ENCODE results near the gene BCLAF1.
"Not testable (repeated sequence)": the region's sequence is repeated elsewhere in the genome, so short reads cannot be mapped to it uniquely, and the experiment has no call there.

BCLAF1 gene

DNA sequence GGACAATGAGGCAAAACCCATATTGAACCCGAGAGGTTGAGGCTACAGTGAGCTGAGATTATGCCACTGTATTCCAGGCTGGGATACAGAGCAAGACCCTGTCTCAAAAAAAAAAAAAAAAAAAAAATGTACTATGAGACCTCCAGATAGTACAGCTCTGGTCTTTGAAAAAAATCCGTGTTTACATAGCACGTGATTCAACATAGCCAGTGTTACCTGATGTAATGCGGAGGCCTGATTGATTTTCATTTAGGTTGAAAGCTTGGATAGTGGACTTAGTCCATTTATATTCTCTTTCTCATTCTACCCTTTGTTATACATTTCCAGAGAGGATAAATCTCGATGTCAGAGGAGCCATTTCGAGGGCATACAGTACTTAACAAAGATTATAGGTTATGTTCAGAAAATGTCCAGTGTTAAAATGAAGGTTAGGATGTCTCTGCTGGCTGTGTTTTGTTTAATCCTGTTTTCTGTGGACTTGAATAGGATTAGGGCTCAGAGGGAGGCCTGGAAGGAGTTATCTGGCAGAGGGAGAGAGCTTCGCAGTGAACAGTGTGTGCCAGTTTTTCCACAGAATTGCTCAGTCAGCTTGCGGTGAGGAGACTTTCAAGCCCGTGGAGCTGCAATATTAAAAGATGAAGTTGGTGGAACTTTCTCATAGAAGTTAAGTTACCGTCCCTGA is 33.9 kb upstream of the BCLAF1 start:
- H3K36me3 Mint-ChIP-seq (ENCODE audit: low read depth): no peaks in the 10 kb centered on the region
- H3K9me3 Mint-ChIP-seq: no peaks in the 10 kb centered on the region
- no peak overlapping the region for H3K4me3 Mint-ChIP-seq
- no peak overlapping the region for H3K27ac Mint-ChIP-seq
- H3K27me3 Mint-ChIP-seq (ENCODE audit: low read depth): peaks cover 10% of the 10 kb centered on the region
- no peaks in the 10 kb centered on the region for H3K4me1 Mint-ChIP-seq (ENCODE audit: low read depth)

DNA sequence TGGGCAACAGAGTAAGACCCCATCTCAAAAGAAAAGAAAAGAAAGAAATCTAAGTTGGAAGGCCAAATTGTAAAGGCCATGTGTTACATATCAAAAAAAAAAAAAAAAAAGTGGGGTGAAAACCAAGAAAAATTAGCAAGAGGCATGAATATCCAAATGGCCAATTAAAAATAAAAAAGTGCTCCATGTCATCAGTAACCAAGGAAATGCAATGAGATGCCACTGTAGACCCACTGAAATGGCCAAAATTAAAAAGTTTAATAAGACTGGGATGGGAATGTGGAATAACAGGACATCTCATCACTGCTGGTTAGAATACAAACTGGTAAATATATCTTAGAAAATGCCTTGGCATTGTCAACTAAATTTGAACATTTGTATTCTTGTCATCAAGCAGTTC is 30.1 kb upstream of the BCLAF1 start:
- peaks cover 10% of the 10 kb centered on the region for H3K27me3 Mint-ChIP-seq (ENCODE audit: low read depth)
- H3K4me1 Mint-ChIP-seq (ENCODE audit: low read depth): no peaks in the 10 kb centered on the region
- no peak overlapping the region for H3K4me3 Mint-ChIP-seq
- no peaks in the 10 kb centered on the region for H3K36me3 Mint-ChIP-seq (ENCODE audit: low read depth)
- no peaks in the 10 kb centered on the region for H3K9me3 Mint-ChIP-seq
- no peak overlapping the region for H3K27ac Mint-ChIP-seq

DNA sequence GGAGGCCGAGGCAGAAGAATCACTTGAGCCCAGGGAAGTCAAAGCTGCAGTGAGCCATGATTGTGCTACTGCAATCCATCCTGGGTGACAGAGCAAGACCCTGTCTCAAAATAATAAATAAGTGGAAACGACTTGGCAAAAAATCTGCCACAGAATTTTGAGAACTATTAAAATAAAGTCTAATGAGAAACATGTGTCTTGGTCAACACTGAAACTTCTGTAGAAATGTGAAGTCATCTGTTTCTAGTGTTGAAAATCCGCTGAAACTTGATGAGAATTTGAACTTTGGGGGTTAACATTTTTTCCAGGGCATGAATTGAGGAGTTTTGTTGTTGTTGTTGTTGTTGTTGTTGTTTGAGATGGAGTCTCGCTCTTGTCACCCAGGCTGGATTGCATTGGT is 29.0 kb upstream of the BCLAF1 start:
- Mint-ChIP-seq H3K27me3 (ENCODE audit: low read depth) (peaks cover 12% of the 10 kb centered on the region), H3K4me3 (no peak overlapping the region), H3K27ac (no peak overlapping the region), H3K4me1 (ENCODE audit: low read depth) (no peaks in the 10 kb centered on the region), H3K36me3 (ENCODE audit: low read depth) (no peaks in the 10 kb centered on the region), H3K9me3 (no peaks in the 10 kb centered on the region)

GRCh38 chr6:136317971-136318370 is 28.3 kb upstream of the BCLAF1 start:
- Mint-ChIP-seq H3K36me3 (ENCODE audit: low read depth) (no peaks in the 10 kb centered on the region), H3K27me3 (ENCODE audit: low read depth) (peaks cover 16% of the 10 kb centered on the region), H3K4me3 (no peak overlapping the region), H3K9me3 (no peaks in the 10 kb centered on the region), H3K4me1 (ENCODE audit: low read depth) (no peaks in the 10 kb centered on the region), H3K27ac (no peak overlapping the region)

GRCh38 chr6:136317021-136317694 is 27.5 kb upstream of the BCLAF1 start:
- H3K4me3 Mint-ChIP-seq: no peak overlapping the region
- H3K27ac Mint-ChIP-seq: no peak overlapping the region
- no peaks in the 10 kb centered on the region for H3K9me3 Mint-ChIP-seq
- H3K27me3 Mint-ChIP-seq (ENCODE audit: low read depth): peaks cover 17% of the 10 kb centered on the region
- H3K4me1 Mint-ChIP-seq (ENCODE audit: low read depth): no peaks in the 10 kb centered on the region
- no peaks in the 10 kb centered on the region for H3K36me3 Mint-ChIP-seq (ENCODE audit: low read depth)

GRCh38 chr6:136315594-136315993 is 25.9 kb upstream of the BCLAF1 start:
- H3K36me3 Mint-ChIP-seq (ENCODE audit: low read depth): no peaks in the 10 kb centered on the region
- peaks cover 17% of the 10 kb centered on the region for H3K27me3 Mint-ChIP-seq (ENCODE audit: low read depth)
- no peak overlapping the region for H3K4me3 Mint-ChIP-seq
- no peaks in the 10 kb centered on the region for H3K9me3 Mint-ChIP-seq
- no peaks in the 10 kb centered on the region for H3K4me1 Mint-ChIP-seq (ENCODE audit: low read depth)
- H3K27ac Mint-ChIP-seq: no peak overlapping the region

- no peaks in the 10 kb centered on the region for H3K4me1 Mint-ChIP-seq (ENCODE audit: low read depth)
- H3K36me3 Mint-ChIP-seq (ENCODE audit: low read depth): no peaks in the 10 kb centered on the region
- no peak overlapping the region for H3K4me3 Mint-ChIP-seq
- H3K27ac Mint-ChIP-seq: no peak overlapping the region
- H3K9me3 Mint-ChIP-seq: no peaks in the 10 kb centered on the region
- peaks cover 23% of the 10 kb centered on the region for H3K27me3 Mint-ChIP-seq (ENCODE audit: low read depth)
Measured at GRCh38 chr6:136312975-136313374, 23.3 kb upstream of the BCLAF1 start.

DNA sequence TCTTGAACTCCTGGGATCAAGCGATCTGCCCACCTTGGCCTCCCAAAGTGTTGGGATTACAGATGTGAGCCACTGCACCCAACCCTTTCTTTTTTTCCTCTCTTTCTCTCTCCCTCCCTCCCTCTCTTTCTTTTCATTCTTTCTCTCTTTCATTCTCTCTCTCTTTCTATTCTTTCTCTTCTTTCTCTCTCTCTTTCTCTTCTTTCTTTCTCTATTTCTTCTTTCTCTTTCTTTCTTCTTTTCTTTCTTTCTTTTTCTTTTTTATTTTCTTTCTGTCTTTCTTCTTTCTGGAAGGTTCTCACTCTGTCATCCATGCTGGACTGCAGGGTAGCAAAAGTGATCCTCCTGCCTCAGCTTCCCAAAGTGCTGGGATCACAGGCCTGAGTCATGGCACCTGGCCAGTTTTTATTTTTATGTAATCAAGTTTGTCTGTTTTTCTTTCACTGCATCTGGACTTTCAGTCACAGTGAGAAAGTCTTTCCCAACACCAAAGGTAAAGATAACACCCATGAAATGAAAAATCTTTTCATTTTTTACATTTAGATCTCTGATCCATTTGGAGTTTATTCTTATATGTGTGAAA is 20.2 kb upstream of the BCLAF1 start:
- no peaks in the 10 kb centered on the region for H3K36me3 Mint-ChIP-seq (ENCODE audit: low read depth)
- H3K4me3 Mint-ChIP-seq: no peak overlapping the region
- peaks cover 25% of the 10 kb centered on the region for H3K27me3 Mint-ChIP-seq (ENCODE audit: low read depth)
- H3K4me1 Mint-ChIP-seq (ENCODE audit: low read depth): no peaks in the 10 kb centered on the region
- H3K27ac Mint-ChIP-seq: no peak overlapping the region
- no peaks in the 10 kb centered on the region for H3K9me3 Mint-ChIP-seq

GRCh38 chr6:136309171-136309570 is 19.5 kb upstream of the BCLAF1 start:
- Mint-ChIP-seq H3K36me3 (ENCODE audit: low read depth) (no peaks in the 10 kb centered on the region), H3K27ac (no peak overlapping the region), H3K4me3 (no peak overlapping the region), H3K4me1 (ENCODE audit: low read depth) (no peaks in the 10 kb centered on the region), H3K27me3 (ENCODE audit: low read depth) (peaks cover 20% of the 10 kb centered on the region), H3K9me3 (no peaks in the 10 kb centered on the region)

DNA sequence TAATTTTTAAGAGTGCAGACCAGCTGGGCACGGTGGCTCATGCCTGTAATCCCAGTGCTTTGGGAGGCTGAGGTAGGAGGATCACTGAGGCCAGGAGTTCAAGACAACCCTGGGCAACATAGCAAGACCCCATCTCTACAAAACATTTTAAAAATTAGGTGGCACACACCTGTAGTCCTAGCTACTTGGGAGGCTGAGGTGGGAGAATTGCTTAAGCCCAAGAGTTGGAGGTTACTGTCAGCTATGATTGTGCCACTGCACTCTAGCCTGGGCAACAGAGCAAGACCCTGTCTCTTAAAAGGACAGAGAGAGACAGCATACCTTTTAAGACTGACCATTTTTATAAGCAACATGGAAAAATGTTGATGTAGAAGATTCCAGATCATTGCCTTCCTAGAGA is 18.8 kb upstream of the BCLAF1 start:
- H3K4me1 Mint-ChIP-seq (ENCODE audit: low read depth); H3K4me3 Mint-ChIP-seq; H3K36me3 Mint-ChIP-seq (ENCODE audit: low read depth); H3K27ac Mint-ChIP-seq; H3K9me3 Mint-ChIP-seq: not testable (repeated sequence)
- peaks cover 20% of the 10 kb centered on the region for H3K27me3 Mint-ChIP-seq (ENCODE audit: low read depth)

DNA sequence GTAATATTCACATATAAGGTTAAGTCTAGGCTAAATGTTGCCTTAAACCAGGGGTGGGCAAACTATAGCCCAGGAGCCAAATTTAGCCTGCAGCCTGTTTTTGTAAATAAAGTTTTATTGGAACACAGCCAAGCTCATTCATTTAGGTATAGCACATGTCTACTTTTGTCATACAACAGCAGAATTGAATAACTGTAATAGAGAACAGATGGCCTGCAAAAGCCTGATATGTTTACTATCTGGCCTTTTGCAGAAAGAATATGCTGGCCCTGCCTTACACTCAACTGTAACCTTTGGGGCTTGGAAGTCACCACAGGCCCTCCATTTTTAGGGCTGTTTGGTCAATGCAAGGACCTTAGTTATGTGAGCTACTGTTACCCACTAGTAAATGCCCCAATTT is 17.7 kb upstream of the BCLAF1 start:
- no peak overlapping the region for H3K27ac Mint-ChIP-seq
- H3K36me3 Mint-ChIP-seq (ENCODE audit: low read depth): no peaks in the 10 kb centered on the region
- H3K27me3 Mint-ChIP-seq (ENCODE audit: low read depth): peaks cover 14% of the 10 kb centered on the region
- H3K4me3 Mint-ChIP-seq: no peak overlapping the region
- no peaks in the 10 kb centered on the region for H3K9me3 Mint-ChIP-seq
- H3K4me1 Mint-ChIP-seq (ENCODE audit: low read depth): no peaks in the 10 kb centered on the region

DNA sequence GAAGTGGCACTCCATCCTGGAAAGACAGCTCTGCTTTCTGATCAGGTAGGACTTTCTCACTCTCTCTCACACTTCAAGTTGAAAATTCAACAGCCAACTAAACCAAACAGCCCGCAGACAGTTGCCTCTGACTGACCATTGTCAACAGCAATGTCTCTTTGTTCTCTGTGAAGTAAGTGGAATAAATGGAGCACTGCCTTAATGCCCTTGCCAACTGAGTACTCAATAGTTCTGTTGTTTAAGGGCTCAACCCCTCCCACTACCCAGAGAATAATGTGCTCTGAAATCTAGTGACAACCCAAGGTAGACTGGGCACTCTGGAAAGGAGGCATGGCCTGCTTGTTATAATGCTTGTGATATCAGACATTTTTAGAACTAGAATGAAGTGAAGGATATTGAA is 16.8 kb upstream of the BCLAF1 start:
- Mint-ChIP-seq H3K27me3 (ENCODE audit: low read depth) (peaks cover 8% of the 10 kb centered on the region), H3K4me1 (ENCODE audit: low read depth) (no peaks in the 10 kb centered on the region), H3K9me3 (no peaks in the 10 kb centered on the region), H3K4me3 (no peak overlapping the region), H3K36me3 (ENCODE audit: low read depth) (no peaks in the 10 kb centered on the region), H3K27ac (no peak overlapping the region)

- Mint-ChIP-seq H3K36me3 (ENCODE audit: low read depth) (no peaks in the 10 kb centered on the region), H3K27me3 (ENCODE audit: low read depth) (peaks cover 3% of the 10 kb centered on the region), H3K4me1 (ENCODE audit: low read depth) (no peaks in the 10 kb centered on the region), H3K27ac (no peak overlapping the region), H3K9me3 (no peaks in the 10 kb centered on the region), H3K4me3 (no peak overlapping the region)
Measured at GRCh38 chr6:136304410-136304809, 14.8 kb upstream of the BCLAF1 start.

GRCh38 chr6:136303516-136303915 is 13.9 kb upstream of the BCLAF1 start:
- Mint-ChIP-seq H3K4me3 (no peak overlapping the region), H3K9me3 (no peaks in the 10 kb centered on the region), H3K27ac (no peak overlapping the region), H3K4me1 (ENCODE audit: low read depth) (no peaks in the 10 kb centered on the region), H3K36me3 (ENCODE audit: low read depth) (no peaks in the 10 kb centered on the region), H3K27me3 (ENCODE audit: low read depth) (peaks cover 3% of the 10 kb centered on the region)

DNA sequence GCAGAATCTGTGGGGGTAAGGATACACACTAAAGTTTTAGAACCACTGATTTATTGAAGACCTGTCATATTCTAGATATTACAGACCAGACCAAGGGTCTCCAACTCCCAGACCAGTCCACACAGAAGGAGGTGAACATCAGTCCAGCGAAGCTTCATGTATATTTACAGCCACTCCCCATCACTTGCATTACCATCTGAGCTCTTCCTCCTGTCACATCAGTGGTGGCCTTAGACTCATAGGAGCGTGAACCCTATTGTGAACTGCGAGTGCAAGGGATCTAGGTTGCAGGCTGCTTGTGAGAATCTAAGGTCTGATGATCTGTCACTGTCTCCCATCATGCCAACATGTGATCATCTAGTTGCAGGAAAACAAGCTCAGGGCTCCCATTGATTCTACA is 5.0 kb upstream of the BCLAF1 start:
- no peak overlapping the region for H3K27ac Mint-ChIP-seq
- peaks cover 4% of the 10 kb centered on the region for H3K27me3 Mint-ChIP-seq (ENCODE audit: low read depth)
- H3K9me3 Mint-ChIP-seq: no peaks in the 10 kb centered on the region
- no peaks in the 10 kb centered on the region for H3K36me3 Mint-ChIP-seq (ENCODE audit: low read depth)
- no peak overlapping the region for H3K4me3 Mint-ChIP-seq
- H3K4me1 Mint-ChIP-seq (ENCODE audit: low read depth): peaks cover 8% of the 10 kb centered on the region

All from T-helper 1 cell treated with Interleukin-12 subunit alpha and Interleukin-12 subunit beta and Interleukin-4 antibody, amounts not matched to agents 30 μg/mL and 1 μg/mL, for 36 hours (primary cell).